GM21529 (cell line): ENCODE results near the gene STXBP3.
"Not testable (repeated sequence)": the region's sequence is repeated elsewhere in the genome, so short reads cannot be mapped to it uniquely, and the experiment has no call there.

Experiments used
- ATAC-seq: cut with Tn5 transposase; IDR thresholded peaks from one replicate; pipeline ENCODE4 v1.9.1; 2021; ENCODE audit not compliant: unreplicated experiment

The STXBP3 gene

GRCh38 chr1:108728327-108728923, 18.0 kb upstream of the STXBP3 start:
- ATAC-seq: no peak

- ATAC-seq: no peak
These were observed 17.0 kb upstream of the STXBP3 start for GRCh38 chr1:108729481-108729880.

DNA sequence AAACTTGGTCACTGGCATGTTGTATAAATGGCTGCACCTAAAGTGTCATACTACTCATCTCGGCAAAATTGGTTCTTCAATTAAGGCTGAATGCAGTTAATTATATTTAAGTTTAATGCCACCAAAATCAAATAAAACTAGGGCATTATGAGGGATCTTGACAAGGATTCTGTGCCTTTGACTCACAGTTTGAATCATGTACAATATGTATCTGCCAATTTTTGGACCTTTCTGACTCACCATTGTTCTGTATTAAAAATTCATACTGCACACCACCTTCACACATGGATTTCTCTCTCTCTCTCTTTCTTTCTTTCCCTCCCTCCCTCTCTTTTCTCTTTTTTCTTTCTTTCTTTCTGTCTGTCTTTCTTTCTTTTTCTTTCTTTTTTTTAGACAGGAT, 14.1 kb upstream of the STXBP3 start:
- ATAC-seq: no peak

- no peak for ATAC-seq
These were observed 12.2 kb upstream of the STXBP3 start for GRCh38 chr1:108734171-108734865.

DNA sequence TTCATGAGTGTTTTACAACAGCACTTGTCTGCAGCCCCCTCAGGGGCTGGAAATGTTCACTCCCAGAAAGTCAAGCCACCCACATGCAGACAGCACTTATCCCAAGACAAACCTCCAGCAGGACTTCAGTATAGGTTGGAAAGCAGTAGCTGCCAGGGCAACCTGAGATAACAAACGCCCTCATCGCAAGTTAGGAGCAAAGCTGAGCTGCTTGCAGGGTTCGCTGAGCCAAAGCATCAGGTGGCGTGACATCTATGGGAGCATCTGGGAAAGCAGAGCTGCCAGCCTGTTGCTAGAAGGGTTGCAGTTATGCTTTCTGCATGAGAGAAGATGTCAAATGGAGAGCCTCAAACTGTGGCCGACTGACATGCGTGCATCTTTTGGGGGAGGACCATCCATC, 4.2 kb upstream of the STXBP3 start:
- no peak for ATAC-seq

DNA sequence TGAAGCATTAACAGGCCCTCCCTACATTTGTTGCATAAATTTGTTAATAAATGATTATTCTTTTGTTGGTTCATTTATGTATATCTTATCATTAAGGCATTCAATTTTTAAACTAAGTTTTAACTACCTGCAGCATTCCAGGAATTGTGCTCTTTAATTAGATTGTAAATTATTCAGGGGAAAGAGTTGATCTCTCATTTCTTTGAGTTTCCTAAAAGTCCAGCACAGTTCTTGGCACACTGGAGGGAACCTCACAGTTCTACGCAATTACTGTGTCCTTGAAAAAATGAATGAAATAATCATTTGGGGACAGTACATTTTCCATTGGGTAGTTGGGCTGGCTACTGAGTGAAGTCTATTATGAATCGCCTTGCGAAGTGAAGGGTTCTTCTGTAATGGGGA, 493 bp upstream of the STXBP3 start:
- ATAC-seq: no peak

- ATAC-seq: peak; percentile 36
These were observed 837 bp downstream of the STXBP3 start for GRCh38 chr1:108747171-108747850.

DNA sequence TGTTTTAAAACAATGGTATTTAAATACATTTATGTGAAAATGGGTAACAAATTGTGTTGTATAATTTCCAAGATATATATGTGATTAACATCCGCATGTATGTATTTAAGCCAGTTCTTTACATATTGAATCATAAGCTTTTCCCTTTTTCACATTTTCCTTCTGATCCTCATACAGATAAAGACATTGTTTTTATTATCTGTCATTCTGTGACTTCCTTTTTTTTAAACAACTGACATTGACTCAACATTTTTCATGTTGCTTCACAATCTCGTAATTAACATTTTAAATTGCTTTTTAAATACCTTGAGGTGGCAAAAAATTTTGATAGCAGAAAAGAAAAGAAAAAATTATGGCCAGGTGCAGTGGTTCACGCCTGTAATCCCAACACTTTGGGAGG, 1.4 kb downstream of the STXBP3 start:
- no peak for ATAC-seq

GRCh38 chr1:108749081-108749480, 2.6 kb downstream of the STXBP3 start:
- ATAC-seq: no peak

- ATAC-seq: no peak
These were observed 4.2 kb downstream of the STXBP3 start for GRCh38 chr1:108750476-108751181.

- no peak for ATAC-seq
These were observed 6.9 kb downstream of the STXBP3 start for GRCh38 chr1:108753363-108753762.

GRCh38 chr1:108758796-108759195, 12.3 kb downstream of the STXBP3 start:
- ATAC-seq: no peak

- ATAC-seq: no peak
These were observed 20.6 kb downstream of the STXBP3 start for GRCh38 chr1:108767115-108767514.

DNA sequence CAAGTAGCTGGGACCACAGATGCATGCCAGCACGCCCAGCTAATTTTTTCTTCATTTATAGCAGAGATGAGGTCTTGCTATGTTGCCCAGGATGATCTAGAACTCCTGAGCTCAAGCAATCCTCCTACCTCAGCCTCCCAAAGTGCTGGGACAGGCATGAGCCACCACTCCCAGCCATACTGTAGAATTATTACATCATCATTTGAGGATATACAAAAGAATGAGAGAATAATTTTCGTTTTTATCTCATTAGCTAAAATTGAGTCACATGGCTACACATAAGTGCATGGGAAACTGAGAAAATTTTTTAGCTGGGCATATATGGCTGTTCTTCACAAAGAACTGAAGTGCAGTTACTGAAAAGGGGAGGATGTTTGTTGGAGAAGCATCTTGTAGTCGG, 21.2 kb downstream of the STXBP3 start:
- no peak for ATAC-seq

- ATAC-seq: no peak
These were observed 31.4 kb downstream of the STXBP3 start for GRCh38 chr1:108777839-108778238.

- ATAC-seq: no peak
These were observed 33.0 kb downstream of the STXBP3 start for GRCh38 chr1:108779455-108779854.

GRCh38 chr1:108780937-108781574, 34.6 kb downstream of the STXBP3 start:
- no peak for ATAC-seq

DNA sequence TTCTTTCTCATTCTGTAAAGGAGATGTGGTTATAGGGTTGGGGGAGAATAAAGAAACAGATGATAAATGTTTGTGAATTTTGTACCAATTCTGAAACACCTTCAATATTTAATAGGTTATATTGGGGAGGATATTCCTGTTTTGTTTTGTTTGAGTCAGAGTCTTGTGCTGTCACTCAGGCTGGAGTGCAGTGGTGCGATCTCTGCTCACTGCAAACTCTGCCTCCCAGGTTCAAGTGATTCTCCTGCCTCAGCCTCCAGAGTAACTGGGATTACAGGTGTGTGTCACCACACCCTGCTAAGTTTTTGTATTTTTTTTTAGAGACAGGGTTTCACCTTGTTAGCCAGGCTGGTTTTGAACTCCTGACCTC, 35.1 kb downstream of the STXBP3 start:
- not testable (repeated sequence) for ATAC-seq

- ATAC-seq: no peak
These were observed 38.8 kb downstream of the STXBP3 start for GRCh38 chr1:108785264-108785663.

- ATAC-seq: no peak
These were observed 39.4 kb downstream of the STXBP3 start for GRCh38 chr1:108785880-108786279.

- ATAC-seq: no peak
These were observed 45.3 kb downstream of the STXBP3 start for GRCh38 chr1:108791790-108792189.
